Stimulated activated CD4-positive, alpha-beta T cell treated with anti-CD3 and anti-CD28 coated beads, TNF-alpha, amount 100 ng/mL, for 24 hours (primary cell): ENCODE data around the gene CDKAL1.
"Not testable (repeated sequence)": the region's sequence is repeated elsewhere in the genome, so short reads cannot be mapped to it uniquely, and the experiment has no call there.

Source experiments
- DNase-seq, 3 experiments: peaks; one replicate each; pipeline ENCODE4 v3.0.0-alpha.2; 2020; ENCODE audit warnings: low read depth in 3 of 3

The CDKAL1 gene

GRCh38 chr6:20797597-20797996 is 263.3 kb downstream of the CDKAL1 start:
- DNase-seq: no peak

DNA sequence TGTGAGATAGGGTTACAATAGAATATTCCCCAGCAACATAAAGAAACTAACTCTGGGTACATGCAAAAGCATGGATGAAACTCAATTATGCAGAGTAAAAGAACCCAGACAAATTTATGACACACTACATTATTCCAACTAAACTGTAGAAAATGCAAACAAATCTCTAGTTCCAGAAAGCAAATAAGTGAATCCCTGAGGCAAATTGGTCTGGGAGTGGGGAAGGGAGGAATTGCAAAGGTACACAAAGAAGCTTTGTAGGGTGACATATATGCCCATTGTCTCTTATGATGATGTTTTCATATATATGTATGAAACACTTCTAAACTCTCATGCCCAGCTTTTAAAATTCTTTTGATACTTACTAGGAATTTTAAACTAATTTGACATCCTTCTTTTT is 266.0 kb downstream of the CDKAL1 start:
- DNase-seq: no peak

GRCh38 chr6:20800653-20801052 is 266.4 kb downstream of the CDKAL1 start:
- no peak for DNase-seq

DNA sequence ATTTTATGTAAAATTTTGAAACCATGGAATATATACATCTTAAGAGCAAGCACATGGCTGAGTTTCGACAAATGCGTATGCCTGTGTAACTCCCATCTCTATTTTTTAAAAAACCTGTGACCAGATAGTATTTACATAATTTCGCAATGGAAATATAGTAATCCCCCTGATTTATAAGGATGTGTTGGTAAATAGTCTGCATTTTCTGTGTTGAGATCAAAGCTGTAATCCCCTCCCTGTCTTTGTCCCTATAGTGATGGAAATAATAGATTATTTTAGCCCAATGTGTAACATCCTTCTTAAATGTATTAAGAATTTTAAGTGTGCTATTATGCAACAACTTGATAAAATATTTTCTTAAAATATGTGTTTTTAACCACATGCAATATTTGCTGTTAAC is 267.3 kb downstream of the CDKAL1 start:
- no peak for DNase-seq

DNA sequence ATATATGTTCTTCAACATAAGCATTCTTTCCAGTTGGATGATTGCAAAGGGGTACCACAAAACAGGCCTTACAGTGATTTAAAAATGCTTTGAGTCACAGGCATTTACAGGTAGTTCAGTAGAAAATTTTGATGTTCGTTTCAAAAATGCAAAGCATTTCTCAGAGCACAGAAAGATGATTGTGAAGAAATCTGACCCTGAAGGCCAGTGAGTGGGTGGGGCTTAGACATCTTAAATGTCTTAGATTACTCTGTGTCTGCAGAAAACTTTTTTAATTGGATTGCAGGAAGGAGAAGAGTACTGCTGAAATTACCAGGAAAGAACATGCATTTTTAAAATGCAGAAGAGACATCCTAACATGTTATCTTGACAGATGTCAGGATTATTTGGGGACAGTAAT is 268.3 kb downstream of the CDKAL1 start:
- no peak for DNase-seq

GRCh38 chr6:20805021-20805420 is 270.8 kb downstream of the CDKAL1 start:
- DNase-seq: no peak

GRCh38 chr6:20806669-20807068 is 272.4 kb downstream of the CDKAL1 start:
- DNase-seq: no peak

GRCh38 chr6:20808439-20808838 is 274.2 kb downstream of the CDKAL1 start:
- DNase-seq: no peak

DNA sequence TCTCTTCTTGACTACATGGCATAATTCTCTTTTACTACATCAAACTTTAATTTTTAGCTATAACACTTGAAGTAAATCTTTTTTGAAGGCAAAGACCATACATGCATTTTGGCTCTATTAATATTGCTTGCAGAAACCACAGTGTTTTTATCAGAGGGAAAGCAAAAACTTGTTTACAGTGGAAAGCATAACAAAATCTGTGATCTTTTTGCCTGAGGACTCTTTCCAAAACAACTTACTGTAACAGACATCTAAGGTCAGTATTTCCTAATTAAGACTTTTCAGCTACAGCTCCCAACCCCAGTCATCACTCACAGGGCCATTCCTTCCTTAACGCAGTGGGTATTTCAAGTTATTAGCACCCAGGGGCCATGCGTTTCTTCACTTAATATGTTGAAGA is 274.7 kb downstream of the CDKAL1 start:
- DNase-seq: no peak

GRCh38 chr6:20810727-20811108 is 276.5 kb downstream of the CDKAL1 start:
- DNase-seq: no peak

DNA sequence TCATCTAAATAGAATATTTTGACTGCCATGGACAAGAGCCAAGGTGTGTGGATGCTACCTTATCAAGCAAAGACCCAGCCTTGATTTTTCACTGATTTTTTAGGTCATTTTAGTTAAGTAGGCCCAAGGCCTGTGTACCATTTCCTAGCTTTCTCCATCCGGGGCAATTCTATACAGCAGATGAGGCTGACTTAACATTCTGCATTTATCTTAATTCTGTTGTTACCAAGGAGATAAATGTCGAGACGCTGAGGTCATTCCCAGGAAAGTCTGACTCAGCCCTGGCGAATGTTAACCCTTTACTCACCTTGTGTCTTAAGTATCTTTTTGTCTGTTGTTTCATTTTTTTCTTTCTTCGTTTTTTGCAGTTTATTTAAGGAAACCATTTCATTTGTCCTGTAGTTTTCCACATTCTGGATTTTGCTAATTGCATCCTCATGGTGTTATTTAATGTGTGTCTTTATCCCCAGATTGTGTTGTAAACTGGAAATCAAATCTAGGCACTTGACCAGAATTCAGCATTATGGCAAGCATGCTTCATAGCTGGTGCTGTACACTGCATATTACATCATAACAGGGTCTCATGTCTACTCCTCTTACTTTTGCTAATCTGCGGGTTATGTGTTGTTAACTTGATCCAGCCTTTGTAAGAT is 277.0 kb downstream of the CDKAL1 start:
- no peak for DNase-seq

DNA sequence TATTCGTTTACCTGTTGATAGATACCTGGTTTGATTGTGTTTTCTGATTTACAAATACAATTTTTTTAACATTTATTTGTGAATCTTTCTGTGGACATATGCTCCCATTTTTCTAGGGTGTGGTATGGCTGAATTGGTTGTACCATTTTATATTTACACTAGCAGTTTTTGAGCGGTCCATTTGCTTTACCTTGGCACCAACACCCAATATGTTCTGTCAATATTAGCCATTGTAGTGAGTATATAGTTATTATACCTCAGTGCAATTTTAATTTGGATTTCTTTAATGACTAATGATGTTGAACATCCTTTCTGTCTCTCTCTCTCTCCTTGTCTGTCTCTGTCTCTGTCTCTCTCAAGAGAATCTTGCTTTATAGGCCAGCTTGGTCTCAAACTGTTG is 278.5 kb downstream of the CDKAL1 start:
- no peak for DNase-seq

DNA sequence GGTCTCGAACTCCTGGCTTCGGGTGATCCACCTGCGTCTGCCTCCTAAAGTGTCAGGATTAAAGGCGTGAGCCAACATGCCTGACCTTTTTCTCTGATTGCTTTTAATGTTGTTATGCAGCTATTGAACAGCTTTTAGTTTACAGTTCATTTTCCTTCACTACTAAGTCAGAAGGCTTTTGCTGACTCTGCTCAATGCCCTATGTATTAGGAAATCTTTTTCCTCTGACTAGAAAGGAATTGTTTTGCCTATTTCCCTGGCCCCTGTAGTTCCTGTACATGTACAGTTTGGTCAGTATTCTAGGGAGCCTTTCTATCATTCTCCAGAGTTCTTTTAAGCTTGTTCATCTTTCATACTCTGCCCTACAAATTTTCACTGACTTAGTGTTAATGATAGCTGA is 280.2 kb downstream of the CDKAL1 start:
- no peak for DNase-seq

DNA sequence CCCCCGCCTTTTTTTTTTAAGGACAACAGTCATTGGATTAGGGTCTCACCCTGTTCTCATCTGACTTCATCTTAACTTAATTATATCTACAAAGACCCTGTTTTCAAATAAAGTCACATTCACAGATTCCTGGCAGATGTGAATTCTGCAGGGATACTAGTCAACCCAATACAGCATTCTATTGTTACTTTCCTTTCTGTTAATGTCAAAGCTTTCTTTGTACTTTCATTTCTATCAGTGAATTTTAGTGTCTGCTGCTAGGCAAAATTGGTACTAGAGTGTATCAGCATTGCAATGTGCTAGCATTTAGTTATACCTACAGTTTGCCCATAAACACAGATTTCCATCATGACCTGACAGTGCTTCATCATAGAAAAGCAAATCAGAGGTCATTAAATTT is 281.9 kb downstream of the CDKAL1 start:
- no peak for DNase-seq

- no peak for DNase-seq
Observed at GRCh38 chr6:20817806-20818320, 283.6 kb downstream of the CDKAL1 start.

DNA sequence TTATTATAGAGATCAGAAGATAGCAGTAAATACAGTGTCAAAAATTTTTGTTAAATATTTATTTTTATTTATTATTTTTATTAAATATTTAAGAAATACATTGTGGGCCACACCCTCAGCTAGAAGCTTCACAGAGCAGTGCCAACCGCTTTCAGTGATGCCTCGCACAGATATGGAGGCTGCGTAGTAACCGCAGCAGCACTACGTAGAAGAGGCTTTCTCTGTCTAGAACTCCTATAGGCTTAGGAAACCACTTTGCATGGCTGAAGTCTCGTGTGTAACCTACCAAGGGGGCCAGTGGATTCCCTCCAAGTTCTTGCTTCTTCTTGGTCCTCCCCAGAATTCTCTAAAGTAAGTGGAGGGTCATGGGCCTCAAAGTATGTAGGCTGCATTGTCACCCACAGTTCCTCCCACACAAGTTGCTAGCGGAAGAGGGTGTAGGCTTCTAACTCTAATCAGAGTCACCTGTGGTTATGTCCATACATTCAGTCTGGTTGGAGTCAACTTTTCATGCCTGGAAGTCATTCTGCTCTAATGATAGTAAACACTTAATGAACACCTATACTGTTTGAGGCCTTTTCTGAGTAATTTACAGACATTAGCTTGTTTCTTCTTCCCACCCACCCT is 285.6 kb downstream of the CDKAL1 start:
- no peak for DNase-seq

DNA sequence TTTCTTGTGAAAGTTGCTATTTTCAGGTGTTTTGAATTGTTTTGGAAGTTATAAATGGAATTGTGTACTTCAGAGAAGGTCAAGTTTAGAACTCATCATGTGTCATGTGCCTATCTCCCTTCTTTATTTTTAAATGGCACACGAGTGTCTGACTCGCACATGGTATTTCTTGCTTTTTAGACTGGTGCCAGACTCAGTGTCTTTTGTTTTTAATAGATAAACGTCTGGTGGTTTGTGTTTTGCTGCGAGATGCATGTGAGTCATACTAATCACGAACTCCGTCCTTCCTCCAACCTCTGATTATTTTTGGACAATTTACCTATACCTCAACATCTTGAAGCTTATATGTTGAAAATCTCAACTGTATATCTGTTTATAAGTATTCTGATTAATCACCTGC is 292.1 kb downstream of the CDKAL1 start:
- DNase-seq: no peak

- no peak for DNase-seq
Observed at GRCh38 chr6:20827798-20828197, 293.5 kb downstream of the CDKAL1 start.

DNA sequence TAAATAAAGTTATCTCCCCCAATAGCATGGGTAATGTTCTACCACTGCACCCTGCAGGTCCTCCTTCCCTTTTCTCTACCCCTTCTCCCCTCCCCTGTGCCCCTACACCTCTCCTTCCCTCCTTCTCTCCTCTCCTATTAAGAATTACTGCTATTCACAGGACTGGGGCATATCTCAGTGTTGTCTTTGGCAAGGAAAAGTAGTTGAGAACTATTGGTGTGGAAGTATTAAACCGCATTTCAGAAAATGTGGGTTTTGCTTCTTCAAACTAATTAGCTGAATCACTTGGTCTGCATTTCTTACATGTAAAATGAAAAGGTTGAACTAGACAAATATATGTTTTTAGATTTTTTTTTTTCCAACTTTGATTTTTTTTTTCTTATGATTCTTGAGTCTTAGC is 296.3 kb downstream of the CDKAL1 start:
- no peak for DNase-seq

DNA sequence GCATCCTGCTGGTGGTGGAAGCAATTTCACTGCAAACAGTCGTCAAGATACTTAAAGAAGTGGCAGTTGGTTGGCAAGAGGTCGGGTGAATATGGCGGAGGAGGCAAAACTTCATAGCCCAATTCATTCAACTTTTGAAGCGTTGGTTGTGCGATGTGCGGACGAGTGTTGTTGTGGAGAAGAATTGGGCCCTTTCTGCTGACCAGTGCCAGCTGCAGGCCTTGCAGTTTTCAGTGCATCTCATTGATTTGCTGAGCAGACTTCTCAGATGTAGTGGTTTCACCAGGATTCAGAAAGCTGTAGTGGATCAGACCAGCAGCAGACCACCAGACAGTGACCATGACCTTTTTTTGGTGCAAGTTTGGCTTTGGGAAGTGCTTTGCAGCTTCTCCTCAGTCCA is 297.0 kb downstream of the CDKAL1 start:
- not testable (repeated sequence) for DNase-seq

- no peak for DNase-seq
Observed at GRCh38 chr6:20833881-20834515, 299.7 kb downstream of the CDKAL1 start.

- DNase-seq: no peak
Observed at GRCh38 chr6:20835315-20836010, 301.2 kb downstream of the CDKAL1 start.

DNA sequence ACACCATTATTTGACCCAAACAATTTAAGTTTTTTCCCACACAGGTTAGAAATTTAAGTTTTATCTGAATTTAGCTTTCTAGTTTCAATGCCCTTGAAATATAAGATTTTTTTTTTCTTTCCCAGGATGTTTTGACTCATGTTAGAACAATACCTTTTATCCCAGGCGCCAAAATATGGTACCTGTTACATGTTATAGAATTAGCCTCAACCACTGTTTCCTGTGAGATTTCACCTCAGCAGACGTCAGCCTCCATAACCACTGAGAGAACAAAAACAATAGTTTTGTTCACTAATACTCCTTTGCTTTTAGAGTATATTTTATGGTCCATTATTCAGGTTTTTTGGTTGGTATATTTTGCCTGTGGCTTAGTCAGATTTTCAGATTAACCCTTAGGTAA is 302.9 kb downstream of the CDKAL1 start:
- DNase-seq: no peak
